Neural progenitor cell (in vitro differentiated cells): Measurements from ENCODE around the gene RNF26. TPM values are rescaled to one million over a fixed set of nuclear protein-coding genes. Genes with fewer than 3 reads are reported as not detected.

ENCODE experiments used
- DNase-seq: peaks from one replicate; pipeline ENCODE4 v3.0.0-alpha.2; 2016; ENCODE audit warnings: low spot score
- H2AFZ ChIP-seq: fragments of 200-600 bp; sonication (generic); replicated peaks from 2 replicates; pipeline ENCODE4 v1.6.1; 2016; ENCODE audit warnings: antibody characterized with exemption
- H3F3A ChIP-seq: fragments of 200-600 bp; sonication (generic); 2 replicates; pipeline ENCODE4 v1.6.1; 2016; ENCODE audit warnings: antibody characterized with exemption, low read depth
- H3K27ac ChIP-seq: fragments of 200-600 bp; sonication (generic); 2 replicates; pipeline ENCODE4 v1.5.1; 2016; ENCODE audit warnings: mild to moderate bottlenecking
- H3K27me3 ChIP-seq: fragments of 200-600 bp; sonication (generic); 2 replicates; pipeline ENCODE4 v1.6.1; 2016; ENCODE audit warnings: mild to moderate bottlenecking, moderate library complexity
- H3K36me3 ChIP-seq: fragments of 200-600 bp; sonication (generic); 2 replicates; pipeline ENCODE4 v1.5.1; 2016
- H3K4me1 ChIP-seq: fragments of 200-600 bp; sonication (generic); 2 replicates; pipeline ENCODE4 v1.6.1; 2016; ENCODE audit warnings: mixed run types
- H3K4me2 ChIP-seq: fragments of 200-600 bp; sonication (generic); 2 replicates; pipeline ENCODE4 v1.6.1; 2016
- H3K4me3 ChIP-seq: fragments of 200-600 bp; sonication (generic); 2 replicates; pipeline ENCODE4 v1.5.1; 2016
- H3K79me2 ChIP-seq: fragments of 200-600 bp; sonication (generic); 2 replicates; pipeline ENCODE4 v1.6.1; 2016; ENCODE audit warnings: low read depth
- H3K9ac ChIP-seq: fragments of 200-600 bp; sonication (generic); 2 replicates; pipeline ENCODE4 v1.6.1; 2016
- H3K9me3 ChIP-seq: fragments of 200-600 bp; sonication (generic); 2 replicates; pipeline ENCODE4 v1.5.1; 2016; ENCODE audit warnings: low read depth
- H4K20me1 ChIP-seq: fragments of 200-600 bp; sonication (generic); 2 replicates; pipeline ENCODE4 v1.6.1; 2016; ENCODE audit warnings: low read depth
- H3K27ac Mint-ChIP-seq: 3 replicates; pipeline ENCODE4 v1.8.0; 2021; ENCODE audit warnings: mixed read lengths
- H3K27me3 Mint-ChIP-seq: 2 replicates; pipeline ENCODE4 v1.8.0; 2022; ENCODE audit warnings: low read depth, mild to moderate bottlenecking, inconsistent platforms, moderate library complexity, mixed read lengths; ENCODE audit not compliant: insufficient read depth
- H3K36me3 Mint-ChIP-seq: 3 replicates; pipeline ENCODE4 v1.8.0; 2021; ENCODE audit warnings: mixed read lengths
- H3K4me1 Mint-ChIP-seq: 3 replicates; pipeline ENCODE4 v1.8.0; 2021; ENCODE audit warnings: mixed read lengths
- H3K4me3 Mint-ChIP-seq: 3 replicates; pipeline ENCODE4 v1.8.0; 2021; ENCODE audit warnings: mild to moderate bottlenecking, moderate library complexity, mixed read lengths
- H3K9me3 Mint-ChIP-seq: 3 replicates; pipeline ENCODE4 v1.8.0; 2020; ENCODE audit warnings: mixed read lengths
- CTCF ChIP-seq: fragments of 200-600 bp; sonication (generic); IDR thresholded peaks from 2 replicates; pipeline ENCODE4 v1.5.1; 2017; ENCODE audit warnings: antibody characterized with exemption, mild to moderate bottlenecking
- EZH2 ChIP-seq: fragments of 200-600 bp; sonication (generic); IDR thresholded peaks from 2 replicates; pipeline ENCODE4 v1.6.1; 2017; ENCODE audit warnings: antibody characterized with exemption, mild to moderate bottlenecking, moderate library complexity
- EZH2phosphoT487 ChIP-seq: fragments of 200-600 bp; sonication (generic); IDR thresholded peaks from 2 replicates; pipeline ENCODE4 v1.6.1; 2017; ENCODE audit warnings: antibody characterized with exemption
- total RNA-seq: library from RNA; depleted of rRNA; stranded (reverse); fragments of >200 nt; gene quantifications from 2 replicates; pipeline ENCODE4 v1.2.3, GENCODE V29; 2015; ENCODE audit warnings: low replicate concordance

Gene RNF26
- total RNA-seq, 1 donor from 2014 or later, result 17.1 TPM

DNA sequence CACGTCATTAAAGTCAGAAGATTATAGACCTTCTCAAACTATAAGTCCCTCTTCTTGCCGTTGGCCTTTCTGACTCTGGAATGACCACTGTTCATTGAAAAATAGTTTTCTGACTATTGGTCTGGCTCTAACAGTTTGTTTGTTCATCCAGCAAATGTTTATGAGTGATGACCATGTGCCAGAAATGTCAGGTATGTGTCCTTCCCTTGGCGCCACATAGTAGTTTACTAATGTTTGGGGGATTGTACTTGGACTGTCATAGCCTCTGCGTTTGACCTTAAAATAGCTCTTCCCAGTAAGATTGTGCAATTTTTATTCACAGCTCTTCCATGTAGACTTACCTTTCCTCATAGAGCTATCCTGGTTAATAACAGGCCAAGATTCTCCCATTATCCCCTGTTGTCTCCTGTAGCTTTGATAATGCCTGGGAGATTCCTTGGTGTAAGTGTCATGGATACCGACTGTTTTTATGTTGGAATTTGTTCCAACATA lies 31.1 kb upstream of the RNF26 start:
- Mint-ChIP-seq H3K4me1 (peaks cover 14% of the 10 kb centered on the region), H3K4me3 (no peak overlapping the region), H3K36me3 (peaks cover 41% of the 10 kb centered on the region), H3K27me3 (no peaks in the 10 kb centered on the region), H3K27ac (no peak overlapping the region), H3K9me3 (no peaks in the 10 kb centered on the region)
- Histone ChIP-seq H3K4me2 (no peak overlapping the region), H4K20me1 (peaks cover 10% of the 10 kb centered on the region), H3K79me2 (no peaks in the 10 kb centered on the region), H3K9ac (peak overlapping the region; percentile 36), H3K27ac (no peak overlapping the region), H2AFZ (no peak overlapping the region), H3K4me1 (peaks cover 11% of the 10 kb centered on the region), H3K9me3 (no peaks in the 10 kb centered on the region), H3F3A (peaks cover 14% of the 10 kb centered on the region), H3K4me3 (no peak overlapping the region), H3K27me3 (no peaks in the 10 kb centered on the region), H3K36me3 (no peaks in the 10 kb centered on the region)
- no peak for DNase-seq
- no peak for TF ChIP-seq EZH2phosphoT487
- TF ChIP-seq EZH2, result no peak
- no peak for TF ChIP-seq CTCF

DNA sequence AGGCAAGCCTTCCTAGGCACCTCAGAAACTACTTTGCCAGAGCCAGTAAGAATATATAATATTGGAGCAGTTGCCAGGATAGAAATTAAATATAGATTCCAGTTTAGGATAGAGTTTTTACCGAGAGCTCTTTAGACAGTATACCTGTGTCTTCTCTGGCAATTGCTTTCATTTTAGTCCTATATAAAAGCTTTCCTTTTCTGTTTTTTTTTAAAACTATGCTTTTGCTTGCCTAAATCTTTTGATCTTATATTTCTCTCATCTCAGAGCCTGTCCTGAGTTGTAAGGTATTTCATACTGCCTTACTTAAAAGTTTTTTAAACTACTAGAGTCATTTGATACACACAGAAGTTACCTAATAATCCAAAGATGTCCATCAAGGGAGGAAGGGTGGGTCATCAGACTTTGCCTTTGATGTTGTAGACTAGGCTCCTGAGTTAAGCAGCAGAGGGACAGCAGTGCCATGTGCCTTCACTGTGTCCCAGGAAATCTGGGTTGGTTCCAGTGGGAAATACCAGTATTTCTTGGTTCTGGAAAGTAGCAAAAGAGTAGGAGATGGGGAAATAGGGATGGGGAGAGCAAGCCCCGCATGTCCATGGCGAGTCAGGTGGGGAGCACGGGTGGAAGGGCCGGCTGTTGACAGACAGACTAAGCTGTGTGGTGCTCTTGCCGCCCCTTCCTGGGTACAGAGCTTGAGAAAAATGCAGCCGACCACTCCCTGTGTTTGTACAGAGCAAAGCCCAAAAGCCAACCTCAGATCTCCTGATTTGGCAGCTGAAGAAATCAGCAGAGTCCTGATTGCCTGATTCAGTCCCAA lies 28.6 kb upstream of the RNF26 start:
- Histone ChIP-seq H3K27ac (no peak overlapping the region), H3K4me1 (peaks cover 11% of the 10 kb centered on the region), H3K36me3 (no peaks in the 10 kb centered on the region)

DNA sequence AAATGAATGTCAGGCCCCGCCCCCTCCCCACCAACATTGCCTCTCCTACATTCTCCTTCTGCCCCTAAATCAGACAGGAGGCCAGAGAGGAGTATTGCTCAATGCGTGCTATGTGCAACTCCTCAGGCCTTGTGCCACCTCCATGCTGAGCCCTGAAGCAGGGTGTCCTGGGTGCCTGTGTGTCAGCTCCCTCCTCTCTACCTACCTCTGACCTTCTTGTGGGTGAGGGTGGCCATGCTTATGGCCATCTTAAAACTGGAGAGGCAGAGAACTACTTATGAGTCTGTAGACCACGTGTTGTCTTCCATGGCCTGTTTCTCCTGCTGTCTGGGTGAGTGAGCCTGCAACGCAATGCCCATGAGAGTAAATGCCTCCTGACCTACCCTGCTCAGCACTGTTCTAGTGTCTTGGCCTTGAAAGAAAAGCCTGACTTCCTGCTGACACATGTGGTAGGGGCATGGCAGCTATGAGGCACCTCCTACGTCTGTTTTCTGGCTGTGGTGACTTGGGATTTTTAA lies 27.9 kb upstream of the RNF26 start:
- Histone ChIP-seq H3K27me3 (no peaks in the 10 kb centered on the region), H3K36me3 (no peaks in the 10 kb centered on the region), H3K4me2 (peak overlapping the region; percentile 28), H3K79me2 (no peaks in the 10 kb centered on the region), H3K9ac (no peak overlapping the region), H4K20me1 (peaks cover 10% of the 10 kb centered on the region), H3K4me1 (peaks cover 11% of the 10 kb centered on the region), H3F3A (peaks cover 14% of the 10 kb centered on the region), H3K9me3 (no peaks in the 10 kb centered on the region), H2AFZ (no peak overlapping the region), H3K4me3 (no peak overlapping the region), H3K27ac (peak overlapping the region; percentile 17)
- peaks cover 21% of the 10 kb centered on the region for H3K36me3 Mint-ChIP-seq
- H3K27me3 Mint-ChIP-seq, result no peaks in the 10 kb centered on the region
- peak overlapping the region; percentile 42 for H3K4me3 Mint-ChIP-seq
- peaks cover 14% of the 10 kb centered on the region for H3K4me1 Mint-ChIP-seq
- H3K9me3 Mint-ChIP-seq, result no peaks in the 10 kb centered on the region
- TF ChIP-seq EZH2phosphoT487 (no peak), EZH2 (no peak), CTCF (no peak)
- no peak for DNase-seq
- H3K27ac Mint-ChIP-seq, result peak overlapping the region; percentile 63

More for the DNA sequence above, 28.6 kb upstream of the RNF26 start:
- Mint-ChIP-seq H3K27ac (no peak overlapping the region), H3K36me3 (peaks cover 24% of the 10 kb centered on the region), H3K27me3 (no peaks in the 10 kb centered on the region), H3K9me3 (no peaks in the 10 kb centered on the region), H3K4me1 (peaks cover 14% of the 10 kb centered on the region), H3K4me3 (no peak overlapping the region)
- H3K79me2 ChIP-seq, result no peaks in the 10 kb centered on the region
- DNase-seq, result no peak
- H3K4me3 ChIP-seq, result no peak overlapping the region
- H3F3A ChIP-seq, result peaks cover 14% of the 10 kb centered on the region
- no peak overlapping the region for H3K9ac ChIP-seq
- no peaks in the 10 kb centered on the region for H3K27me3 ChIP-seq
- no peak overlapping the region for H2AFZ ChIP-seq
- TF ChIP-seq EZH2 (no peak), EZH2phosphoT487 (no peak), CTCF (no peak)
- H4K20me1 ChIP-seq, result peaks cover 10% of the 10 kb centered on the region
- no peak overlapping the region for H3K4me2 ChIP-seq
- H3K9me3 ChIP-seq, result no peaks in the 10 kb centered on the region
